ENCODE data around the gene COBLL1. TPM values are rescaled to one million over a fixed set of nuclear protein-coding genes. Genes with fewer than 3 reads are reported as not detected.

The COBLL1 gene
- total RNA-seq, 2 experiments from 2014 or later: 0.53 TPM; not detected in 1

GRCh38 chr2:164846276-164846675, 4.7 kb upstream of the COBLL1 start:
- Histone ChIP-seq H3K9me3 (ENCODE audit: control insufficient read depth in 1 of 2, insufficient read depth in 1 of 2, low read length in 2 of 2) (peaks cover 0 to 9% of the 10 kb centered on the region in 2 experiments), H3K27ac (ENCODE audit: low read depth in 1 of 2, low read length in 2 of 2) (no peak overlapping the region), H3K36me3 (ENCODE audit: insufficient read depth, low read length) (no peaks in the 10 kb centered on the region), H3K4me3 (ENCODE audit: low read length) (no peak overlapping the region), H3K4me1 (ENCODE audit: insufficient read depth, low read length) (peaks cover 3% of the 10 kb centered on the region), H3K27me3 (ENCODE audit: control insufficient read depth in 1 of 2, insufficient read depth in 2 of 2, low read length in 2 of 2) (peaks cover 6 to 10% of the 10 kb centered on the region in 2 experiments)
- Mint-ChIP-seq H3K36me3 (ENCODE audit: low read depth) (no peaks in the 10 kb centered on the region), H3K4me3 (no peak overlapping the region), H3K9me3 (no peaks in the 10 kb centered on the region), H3K27ac (no peak overlapping the region), H3K27me3 (peaks cover 30% of the 10 kb centered on the region), H3K4me1 (ENCODE audit: low read depth) (no peaks in the 10 kb centered on the region)
- intact Hi-C loops (cut with DNase I, micrococcal nuclease): no loop called here
- DNase-seq (no peak), ATAC-seq (ENCODE audit: poor library complexity) (no peak)
- no peak for TF ChIP-seq CTCF (IDR thresholded peaks at IDR 0.05)
- ChIA-PET CTCF (no interaction called here), POLR2A (no interaction called here)

GRCh38 chr2:164843346-164843911, 1.8 kb upstream of the COBLL1 start:
- Mint-ChIP-seq H3K9me3 (no peaks in the 10 kb centered on the region), H3K27me3 (peaks cover 50% of the 10 kb centered on the region), H3K4me1 (ENCODE audit: low read depth) (peaks cover 10% of the 10 kb centered on the region), H3K4me3 (no peak overlapping the region), H3K36me3 (ENCODE audit: low read depth) (no peaks in the 10 kb centered on the region), H3K27ac (no peak overlapping the region)
- peaks cover 6% of the 10 kb centered on the region for H3K4me1 ChIP-seq (ENCODE audit: insufficient read depth, low read length)
- no peaks in the 10 kb centered on the region for H3K36me3 ChIP-seq (ENCODE audit: insufficient read depth, low read length)
- no peak for TF ChIP-seq CTCF (IDR thresholded peaks at IDR 0.05)
- ChIA-PET POLR2A (no interaction called here), CTCF (no interaction called here)
- intact Hi-C loops (cut with DNase I, micrococcal nuclease): no loop called here
- H3K27ac ChIP-seq (ENCODE audit: low read depth in 1 of 2, low read length in 2 of 2): no peak overlapping the region
- DNase-seq (no peak), ATAC-seq (ENCODE audit: poor library complexity) (no peak)
- H3K9me3 ChIP-seq (ENCODE audit: control insufficient read depth in 1 of 2, insufficient read depth in 1 of 2, low read length in 2 of 2): peaks cover 0 to 12% of the 10 kb centered on the region in 2 experiments
- H3K4me3 ChIP-seq (ENCODE audit: low read length): no peak overlapping the region
- peaks cover 17 to 27% of the 10 kb centered on the region in 2 experiments for H3K27me3 ChIP-seq (ENCODE audit: control insufficient read depth in 1 of 2, insufficient read depth in 2 of 2, low read length in 2 of 2)

GRCh38 chr2:164842624-164842966, 972 bp upstream of the COBLL1 start:
- Histone ChIP-seq H3K4me3 (ENCODE audit: low read length) (no peak overlapping the region), H3K27me3 (ENCODE audit: control insufficient read depth in 1 of 2, insufficient read depth in 2 of 2, low read length in 2 of 2) (peaks cover 17 to 33% of the 10 kb centered on the region in 2 experiments), H3K27ac (ENCODE audit: low read depth in 1 of 2, low read length in 2 of 2) (no peak overlapping the region), H3K36me3 (ENCODE audit: insufficient read depth, low read length) (no peaks in the 10 kb centered on the region), H3K9me3 (ENCODE audit: control insufficient read depth in 1 of 2, insufficient read depth in 1 of 2, low read length in 2 of 2) (peaks cover 0 to 12% of the 10 kb centered on the region in 2 experiments), H3K4me1 (ENCODE audit: insufficient read depth, low read length) (peaks cover 6% of the 10 kb centered on the region)
- TF ChIP-seq CTCF (IDR thresholded peaks at IDR 0.05): no peak
- peaks cover 58% of the 10 kb centered on the region for H3K27me3 Mint-ChIP-seq
- H3K4me3 Mint-ChIP-seq: peak overlapping the region; percentile 34
- no peak overlapping the region for H3K27ac Mint-ChIP-seq
- intact Hi-C loops (cut with DNase I, micrococcal nuclease): no loop called here
- DNase-seq (no peak), ATAC-seq (ENCODE audit: poor library complexity) (no peak)
- no peaks in the 10 kb centered on the region for H3K9me3 Mint-ChIP-seq
- ChIA-PET POLR2A (no interaction called here), CTCF (no interaction called here)
- peaks cover 10% of the 10 kb centered on the region for H3K4me1 Mint-ChIP-seq (ENCODE audit: low read depth)
- no peaks in the 10 kb centered on the region for H3K36me3 Mint-ChIP-seq (ENCODE audit: low read depth)

Data from CD4-positive, alpha-beta T cell (primary cell).